SH-SY5Y (cell line): ENCODE measurements around the gene CSNK1A1L.

Source experiments
- GATA2 ChIP-seq: IDR thresholded peaks from 2 replicates; pipeline ENCODE4 v1.6.1; 2011; ENCODE audit warnings: mild to moderate bottlenecking, low read depth, low read length
- GATA3 ChIP-seq: IDR thresholded peaks from 2 replicates; pipeline ENCODE4 v1.6.1; 2011; ENCODE audit warnings: low read depth, mild to moderate bottlenecking, low read length, moderate library complexity

CSNK1A1L gene

DNA sequence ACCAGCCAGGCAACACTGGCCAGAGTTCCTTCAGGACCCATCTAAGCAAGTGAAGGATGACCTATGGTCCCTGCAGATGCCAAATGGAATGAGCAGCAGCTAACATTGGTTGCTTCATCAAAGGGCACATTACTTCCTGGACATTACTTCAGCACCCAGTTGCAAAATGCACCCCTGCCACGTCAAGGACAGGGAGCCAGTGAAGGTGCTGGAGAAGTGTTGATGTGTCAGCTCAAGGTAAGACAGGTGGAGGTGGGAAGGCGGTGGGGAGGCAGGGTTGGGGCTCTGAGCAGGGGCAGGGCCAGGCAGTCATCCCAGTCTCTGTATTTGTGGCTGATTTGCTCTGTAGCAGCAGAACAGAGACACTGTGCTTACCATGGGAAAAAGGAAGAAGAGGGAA, 14.6 kb downstream of the CSNK1A1L start:
- TF ChIP-seq GATA3 (no peak), GATA2 (no peak)

DNA sequence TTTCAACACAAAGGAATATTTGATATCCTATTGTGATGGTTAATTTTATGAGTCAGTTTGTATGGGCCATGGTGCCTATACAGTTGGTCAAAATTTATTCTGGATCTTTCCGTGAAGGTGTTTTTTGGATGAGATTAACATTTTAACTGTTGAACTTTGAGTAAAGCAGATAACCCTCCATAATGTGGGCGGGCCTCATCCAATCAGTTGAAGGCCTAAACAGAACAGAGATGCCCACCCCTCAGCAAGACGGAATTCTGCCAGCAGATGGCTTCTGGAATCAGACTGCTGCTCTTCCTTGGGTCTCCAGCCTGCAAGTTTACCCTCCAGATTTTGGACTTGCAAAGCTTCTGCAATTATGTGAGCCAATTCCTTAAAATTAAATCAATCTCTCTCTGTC, 16.0 kb downstream of the CSNK1A1L start:
- TF ChIP-seq GATA3 = no peak
- TF ChIP-seq GATA2 = no peak

DNA sequence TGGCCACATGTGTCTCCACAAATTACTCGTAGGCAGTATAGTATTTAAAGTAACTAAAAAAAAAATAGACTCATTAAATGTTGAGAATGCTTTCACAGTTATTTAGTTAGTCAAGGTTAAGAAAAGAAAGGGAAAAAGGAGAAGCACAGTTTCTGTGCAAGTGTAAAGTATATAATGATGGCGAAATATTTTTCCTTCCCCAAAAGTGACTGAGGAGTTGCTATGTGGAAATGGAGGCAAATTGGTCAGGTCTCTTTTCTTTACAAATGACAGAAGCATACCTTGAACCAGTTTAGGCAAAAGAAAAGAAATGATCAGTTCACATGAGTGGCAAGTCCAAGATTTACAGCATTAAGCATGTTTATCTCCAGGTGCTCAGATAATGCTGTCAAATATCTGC, 18.0 kb downstream of the CSNK1A1L start:
- TF ChIP-seq GATA2 (no peak), GATA3 (no peak)

DNA sequence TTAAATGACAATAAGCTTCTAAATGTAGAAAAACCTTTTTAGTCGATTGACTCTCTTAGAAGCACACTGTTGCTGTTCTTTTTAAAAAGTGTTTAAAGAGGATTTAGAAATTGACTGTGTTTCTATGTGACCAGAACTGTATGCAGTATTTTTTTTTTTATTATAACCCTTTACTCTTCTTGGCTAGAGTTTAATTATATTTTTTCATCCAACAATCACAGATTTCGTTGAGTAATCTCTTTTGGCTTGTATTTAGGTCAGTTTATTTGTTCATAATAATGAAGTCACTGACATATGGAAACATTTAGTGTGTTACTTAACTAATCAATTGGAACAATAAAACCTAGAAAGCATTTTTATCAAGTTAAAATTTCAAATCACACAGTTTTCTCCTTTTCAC, 19.9 kb downstream of the CSNK1A1L start:
- TF ChIP-seq GATA3 (no peak), GATA2 (no peak)

DNA sequence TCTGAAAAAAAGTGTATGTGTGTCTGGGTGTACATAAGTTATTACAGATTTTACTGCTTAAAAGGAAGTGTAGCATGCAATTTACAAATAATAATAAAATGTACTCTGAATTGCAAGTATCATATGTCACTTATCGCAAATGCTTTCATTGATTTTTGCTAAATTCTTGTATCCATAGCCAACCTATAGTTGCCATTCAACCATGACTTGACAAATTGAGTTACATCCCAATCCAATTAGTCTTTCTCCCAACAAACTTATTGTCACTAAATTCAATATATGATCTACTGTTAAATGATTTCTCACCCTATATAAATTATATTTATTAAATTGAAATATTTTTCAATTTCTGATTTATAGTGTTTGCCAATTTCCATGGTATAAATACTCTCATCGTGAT, 28.6 kb downstream of the CSNK1A1L start:
- TF ChIP-seq GATA3 (no peak), GATA2 (no peak)

DNA sequence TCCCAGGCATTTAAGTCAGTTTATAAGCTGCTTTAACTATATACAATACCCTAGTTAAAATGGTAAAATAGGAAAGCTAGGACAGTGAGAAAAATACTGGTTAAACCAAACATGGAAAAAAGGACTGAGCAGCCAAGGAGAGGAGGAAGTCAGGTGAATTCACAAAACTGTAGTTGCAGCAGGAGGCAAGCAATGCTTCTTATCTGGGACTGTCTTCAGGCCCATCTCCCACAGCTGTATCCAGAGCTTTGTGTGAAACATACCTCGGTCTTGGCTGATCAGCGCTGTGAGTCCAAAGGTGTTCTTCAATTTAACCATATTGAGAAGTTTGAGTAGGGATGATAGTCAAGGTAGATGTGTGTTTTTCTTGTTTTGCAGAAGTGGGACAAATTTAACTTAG, 30.3 kb downstream of the CSNK1A1L start:
- TF ChIP-seq GATA3 (no peak), GATA2 (no peak)

DNA sequence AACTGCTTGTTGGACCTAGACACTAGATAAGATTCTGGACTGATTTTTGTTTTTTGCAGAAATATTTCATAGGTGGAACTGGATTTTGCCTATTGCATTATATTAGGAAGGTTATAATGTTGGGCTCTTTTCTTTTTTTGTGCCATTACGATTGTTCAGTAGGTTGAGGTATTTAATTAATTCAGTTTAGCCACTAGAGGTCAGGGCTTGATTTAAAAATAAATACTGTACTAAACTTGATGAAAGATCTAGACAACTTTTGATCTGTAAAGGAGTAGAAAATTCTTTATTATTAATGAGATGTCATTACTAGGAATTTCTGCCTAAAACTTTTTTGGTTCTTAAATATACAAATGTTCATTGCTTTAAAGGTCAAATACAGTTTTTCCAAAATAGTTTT, 30.8 kb downstream of the CSNK1A1L start:
- TF ChIP-seq GATA3 (no peak), GATA2 (no peak)

DNA sequence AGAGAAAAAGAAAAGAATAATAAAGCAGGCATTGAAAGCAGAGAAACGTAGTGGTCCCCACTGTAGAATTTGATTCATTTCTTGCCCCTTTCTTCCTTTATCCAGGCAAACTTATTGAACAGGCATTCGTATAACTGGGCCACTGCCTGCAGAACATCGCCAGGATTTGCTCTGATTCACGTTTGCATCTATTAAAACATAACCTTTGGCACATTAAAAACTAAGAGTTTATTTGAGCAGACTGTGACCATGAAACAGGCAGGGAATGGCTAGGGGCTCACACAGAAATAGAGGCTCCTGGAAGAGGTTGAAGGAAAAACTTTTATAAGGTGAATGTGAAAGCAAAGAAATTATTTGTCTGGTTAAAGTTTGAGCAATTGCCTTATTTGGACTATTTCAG, 33.4 kb downstream of the CSNK1A1L start:
- TF ChIP-seq GATA2 (no peak), GATA3 (no peak)

DNA sequence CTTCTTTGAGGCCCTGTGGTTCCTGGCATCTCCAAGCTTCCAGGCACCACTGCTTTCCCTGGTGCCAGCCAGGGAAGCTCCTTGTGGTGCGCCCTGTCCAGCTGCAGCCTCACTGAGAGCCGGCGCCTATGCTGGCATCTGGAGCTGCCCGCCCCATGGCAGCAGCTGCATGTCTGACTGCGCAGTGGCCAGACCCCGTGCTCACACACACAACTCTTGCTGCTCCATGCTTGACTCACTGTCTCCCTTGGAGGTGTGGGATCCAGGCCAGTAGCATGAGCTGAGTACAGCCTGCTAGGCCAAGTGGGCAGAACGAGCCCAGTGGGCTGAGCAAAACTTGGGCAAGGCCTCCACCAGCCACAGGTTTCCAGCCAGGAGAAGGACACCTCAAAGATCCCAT, 34.5 kb downstream of the CSNK1A1L start:
- TF ChIP-seq GATA2 (no peak), GATA3 (no peak)

DNA sequence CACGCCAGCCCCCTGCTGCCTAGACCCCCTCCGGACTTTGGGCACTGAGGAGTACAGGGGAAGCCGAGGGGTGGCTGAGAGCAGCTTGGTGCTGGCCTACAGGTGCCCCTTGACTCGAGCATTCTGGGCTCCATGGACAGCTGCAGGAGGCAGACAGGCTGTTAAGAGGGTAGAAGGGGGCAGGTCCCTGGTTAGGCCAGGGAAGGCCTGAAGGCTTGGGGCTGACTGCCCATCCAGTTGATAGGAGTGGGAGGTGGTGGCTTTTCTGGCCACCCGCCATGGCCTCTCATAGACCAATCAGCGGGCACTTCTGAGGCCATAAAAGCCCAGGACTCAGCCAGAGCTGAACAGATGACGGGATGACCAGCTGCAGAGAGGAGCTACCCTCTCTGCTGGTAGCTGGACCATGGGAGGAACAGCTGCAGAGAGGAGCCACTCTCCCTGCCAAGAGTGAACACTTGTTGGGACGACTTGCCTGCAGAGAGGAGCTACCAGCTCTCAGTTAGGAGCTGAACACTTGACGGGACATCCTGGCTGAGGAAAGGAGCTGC, 35.2 kb downstream of the CSNK1A1L start:
- TF ChIP-seq GATA3 (no peak), GATA2 (no peak)

DNA sequence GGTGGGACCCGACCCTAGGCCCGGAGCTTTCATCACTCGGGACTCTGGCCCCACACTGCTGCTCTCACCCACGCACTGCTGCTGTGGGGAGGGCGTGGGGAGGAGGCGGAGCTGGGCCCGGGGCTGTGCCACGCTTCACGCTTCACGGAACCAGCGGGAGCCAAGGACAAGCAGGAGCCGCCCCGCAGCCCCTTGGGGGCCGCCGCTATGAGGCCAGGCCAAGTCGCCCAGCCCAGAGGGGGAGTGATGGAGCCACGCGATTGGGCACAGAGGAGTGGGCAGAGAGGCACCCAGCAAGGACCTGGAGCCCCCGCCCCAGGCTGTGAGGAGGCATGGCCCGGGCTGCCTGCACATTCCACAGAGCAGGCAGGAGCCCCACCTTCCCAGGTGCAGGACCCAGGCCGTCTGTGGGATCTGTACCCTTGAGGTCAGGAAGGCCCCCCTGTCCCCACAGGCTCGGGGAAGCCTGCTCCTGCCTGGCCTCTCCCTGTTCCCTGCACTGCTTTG, 35.8 kb downstream of the CSNK1A1L start:
- TF ChIP-seq GATA3 (no peak), GATA2 (no peak)

DNA sequence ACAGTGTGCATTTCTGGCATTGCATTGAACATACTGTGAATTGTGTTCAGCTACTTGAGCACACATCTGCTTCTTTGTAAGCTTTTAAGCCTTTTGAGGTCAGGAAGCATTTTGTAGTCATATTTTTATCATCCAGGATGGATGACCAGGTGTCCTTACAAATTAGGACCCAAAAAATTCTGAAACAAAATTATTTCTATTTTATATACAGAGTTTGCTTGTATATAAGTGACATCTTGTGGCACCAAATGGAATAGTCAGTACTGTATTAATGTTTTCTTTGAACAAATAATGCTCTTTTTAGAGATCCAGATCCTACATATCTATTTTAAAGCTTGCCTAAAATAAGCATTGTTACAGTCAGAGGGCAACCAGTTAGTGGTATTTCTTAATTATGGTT, 36.5 kb downstream of the CSNK1A1L start:
- TF ChIP-seq GATA3 (no peak), GATA2 (no peak)

DNA sequence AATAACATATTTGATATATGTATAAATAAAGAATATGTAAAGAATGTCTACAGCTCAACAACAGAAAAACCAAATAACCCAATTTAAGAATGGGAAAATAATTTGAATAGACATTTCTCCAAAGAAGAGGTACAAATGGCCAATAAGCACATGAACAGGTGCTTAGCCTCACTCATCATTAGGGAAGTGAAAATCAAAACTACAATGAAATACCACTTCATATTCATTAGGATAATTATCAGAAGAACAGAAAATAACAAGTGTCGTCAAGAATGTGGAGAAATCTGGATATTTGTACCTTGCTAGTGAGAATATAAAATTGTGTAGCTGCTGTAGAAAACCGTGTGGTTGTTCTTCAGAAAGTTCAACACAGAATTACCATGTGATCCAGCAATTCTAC, 37.6 kb downstream of the CSNK1A1L start:
- TF ChIP-seq GATA2 (no peak), GATA3 (no peak)

DNA sequence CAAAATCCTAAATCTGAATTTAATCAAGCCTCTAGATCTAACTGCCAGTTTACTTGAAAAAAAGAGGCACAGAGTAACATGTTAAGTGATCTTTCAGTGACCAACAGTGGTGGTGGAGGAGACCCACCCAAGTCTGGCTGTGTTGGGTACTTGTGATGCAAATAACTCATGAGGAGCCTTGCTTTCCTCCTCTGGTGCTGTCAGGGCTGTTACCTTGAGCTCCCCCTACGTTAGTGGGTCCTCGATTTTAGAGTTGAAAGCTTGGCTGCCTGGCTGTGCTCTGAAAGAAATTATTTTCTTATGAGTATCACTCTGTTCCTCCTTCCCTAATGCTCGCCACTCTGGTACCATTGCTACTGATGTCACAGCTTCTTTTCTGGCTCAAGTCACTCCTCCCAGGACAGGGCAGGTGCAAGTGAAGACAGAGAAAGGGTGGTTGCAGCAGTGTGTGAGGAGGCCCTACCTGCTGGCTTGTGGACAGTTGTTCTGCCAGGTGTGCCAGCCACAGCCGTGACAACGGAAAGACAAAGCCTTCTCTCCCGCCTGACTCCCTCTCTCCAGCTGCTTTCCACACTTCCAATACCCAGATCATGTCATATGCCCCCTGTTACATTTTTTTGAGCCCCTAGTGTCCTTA, 39.5 kb downstream of the CSNK1A1L start:
- TF ChIP-seq GATA2 = no peak
- TF ChIP-seq GATA3 = no peak

DNA sequence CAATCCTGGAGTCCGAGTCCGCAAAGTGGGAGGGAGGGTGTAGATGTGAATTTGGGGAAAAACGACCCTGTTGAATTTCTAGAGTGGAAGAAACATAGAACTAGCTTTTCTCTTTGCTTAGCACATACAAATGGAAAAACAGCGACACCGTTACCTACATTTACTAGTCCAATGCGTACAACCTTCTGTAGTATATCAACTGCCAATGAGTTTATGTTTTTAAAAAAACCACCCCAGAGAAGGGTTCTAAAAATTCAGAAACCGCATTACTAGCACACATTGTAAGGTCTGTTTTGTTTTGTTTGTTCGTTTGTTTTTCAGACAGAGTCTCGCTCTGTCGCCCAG, 45.6 kb downstream of the CSNK1A1L start:
- TF ChIP-seq GATA3 = no peak
- no peak for TF ChIP-seq GATA2

DNA sequence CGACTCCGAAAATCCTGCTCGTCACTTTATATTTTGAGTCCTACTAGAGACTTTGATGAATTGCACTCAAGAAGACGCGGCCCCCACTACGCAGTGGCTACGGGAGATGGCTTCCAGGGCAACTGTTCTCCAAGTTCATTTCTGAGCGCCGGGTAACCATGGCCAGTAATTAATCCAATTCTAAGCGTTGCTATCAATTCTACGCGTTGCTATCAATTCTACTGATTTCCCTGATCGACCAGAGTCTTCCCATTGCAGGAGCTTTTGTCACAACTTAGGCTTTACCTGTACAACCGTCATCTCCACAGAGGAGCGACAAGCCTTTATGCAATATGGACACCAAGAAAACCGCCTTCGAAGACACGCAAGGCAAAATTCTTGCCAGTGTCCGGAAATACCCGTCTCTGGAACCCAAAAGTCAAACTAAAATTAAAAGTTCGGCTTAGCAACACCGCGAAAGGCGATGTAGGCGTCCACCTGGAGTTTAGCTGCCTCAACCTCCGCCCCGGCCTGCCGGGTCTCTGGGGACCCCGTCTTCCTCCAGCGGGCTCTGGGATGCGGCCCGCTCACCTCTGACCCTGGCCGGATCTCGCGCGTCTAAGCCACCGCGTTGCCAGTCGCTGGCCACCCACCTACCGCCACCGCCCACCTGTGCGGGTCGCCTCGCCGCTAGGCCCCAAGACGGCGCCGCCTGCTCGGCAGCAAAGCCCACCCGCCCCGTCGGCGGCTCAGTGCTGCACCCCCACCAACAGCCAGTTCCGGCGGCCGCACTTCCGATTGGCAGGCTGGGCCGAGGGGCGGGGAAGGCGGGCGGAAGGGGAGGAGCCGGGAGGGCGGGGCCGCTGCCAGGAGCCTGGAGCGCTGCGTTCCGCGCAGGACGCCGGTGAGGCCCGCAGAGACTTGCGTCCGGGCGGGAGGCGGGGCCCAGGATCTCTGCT, 46.3 kb downstream of the CSNK1A1L start, which contains the start of gene SUPT20H:
TSS of gene SUPT20H (minus strand) at position 779 of the 938 bp plus-strand sequence. CDS start 8,198 bp downstream, outside the sequence.
- no peak for TF ChIP-seq GATA2
- TF ChIP-seq GATA3 = no peak
